Breast epithelium (tissue), 3 donors: ENCODE measurements around the gene SCUBE3.

Experiments used
- POLR2A ChIP-seq: fragments of 450-650 bp; IDR thresholded peaks from one replicate; pipeline ENCODE4 v1.6.1; 2016; ENCODE audit warnings: antibody characterized with exemption, mild to moderate bottlenecking, moderate library complexity
- TF ChIP-seq, protein P1 (sequence below), 3 donors: fragments of 450-650 bp; IDR thresholded peaks; one replicate each; pipeline ENCODE4 v1.5.1; 2016 to 2017; ENCODE audit warnings: antibody characterized with exemption in 3 of 3, mild to moderate bottlenecking in 3 of 3, moderate library complexity in 3 of 3

DNA sequence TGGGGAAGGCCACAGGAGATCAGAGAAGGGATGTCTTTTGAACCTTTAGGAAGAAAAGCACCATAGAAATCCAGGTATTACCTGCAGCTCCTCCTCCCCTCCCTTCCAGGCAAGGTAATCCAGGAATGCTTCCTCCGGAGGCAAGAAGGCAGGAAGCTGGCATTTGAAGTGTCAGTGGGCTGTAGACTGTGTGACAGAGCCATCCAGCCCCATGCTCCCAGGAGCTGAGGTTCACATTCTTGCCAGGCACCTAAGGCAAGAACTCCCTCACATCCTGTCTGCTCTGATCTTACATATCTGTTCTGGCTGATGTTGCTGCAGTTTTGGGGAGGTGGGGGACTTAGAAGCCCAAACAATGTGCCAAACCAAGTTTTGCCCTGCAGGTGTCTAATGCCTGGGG is 27.8 kb upstream of the SCUBE3 start:
- TF ChIP-seq, protein P1, sequence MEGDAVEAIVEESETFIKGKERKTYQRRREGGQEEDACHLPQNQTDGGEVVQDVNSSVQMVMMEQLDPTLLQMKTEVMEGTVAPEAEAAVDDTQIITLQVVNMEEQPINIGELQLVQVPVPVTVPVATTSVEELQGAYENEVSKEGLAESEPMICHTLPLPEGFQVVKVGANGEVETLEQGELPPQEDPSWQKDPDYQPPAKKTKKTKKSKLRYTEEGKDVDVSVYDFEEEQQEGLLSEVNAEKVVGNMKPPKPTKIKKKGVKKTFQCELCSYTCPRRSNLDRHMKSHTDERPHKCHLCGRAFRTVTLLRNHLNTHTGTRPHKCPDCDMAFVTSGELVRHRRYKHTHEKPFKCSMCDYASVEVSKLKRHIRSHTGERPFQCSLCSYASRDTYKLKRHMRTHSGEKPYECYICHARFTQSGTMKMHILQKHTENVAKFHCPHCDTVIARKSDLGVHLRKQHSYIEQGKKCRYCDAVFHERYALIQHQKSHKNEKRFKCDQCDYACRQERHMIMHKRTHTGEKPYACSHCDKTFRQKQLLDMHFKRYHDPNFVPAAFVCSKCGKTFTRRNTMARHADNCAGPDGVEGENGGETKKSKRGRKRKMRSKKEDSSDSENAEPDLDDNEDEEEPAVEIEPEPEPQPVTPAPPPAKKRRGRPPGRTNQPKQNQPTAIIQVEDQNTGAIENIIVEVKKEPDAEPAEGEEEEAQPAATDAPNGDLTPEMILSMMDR (IDR thresholded peaks at IDR 0.05), result no peak
- no peak for TF ChIP-seq POLR2A
